GM12878 (cell line): ENCODE data around the gene CARD19. TPM values are rescaled to one million over a fixed set of nuclear protein-coding genes. Genes with fewer than 3 reads are reported as not detected.

Experiments used
- ASH2L ChIP-seq: fragments of 300-600, 200-600 bp; sonication (generic); IDR thresholded peaks from 2 replicates; pipeline ENCODE4 v1.6.1; 2017; ENCODE audit warnings: low read depth, mild to moderate bottlenecking, borderline replicate concordance
- ATF3 ChIP-seq: IDR thresholded peaks from 2 replicates; pipeline ENCODE4 v1.6.1; 2011; ENCODE audit warnings: low read depth, mild to moderate bottlenecking, low read length, moderate library complexity, borderline replicate concordance; ENCODE audit errors: extremely low read depth
- BACH1 ChIP-seq: fragments of 450-650 bp; IDR thresholded peaks from 2 replicates; pipeline ENCODE4 v1.6.1; 2017; ENCODE audit warnings: mild to moderate bottlenecking, borderline replicate concordance
- BRCA1 ChIP-seq: IDR thresholded peaks from 2 replicates; pipeline ENCODE4 v1.6.1; 2011; ENCODE audit warnings: low read depth, low read length, improper control_type of control experiment
- CBFB ChIP-seq: IDR thresholded peaks from 2 replicates; pipeline ENCODE4 v1.6.1; 2016; ENCODE audit warnings: antibody characterized with exemption, low read depth
- CBX3 ChIP-seq: fragments of 200-600 bp; sonication (generic); IDR thresholded peaks from 2 replicates; pipeline ENCODE4 v1.6.1; 2016; ENCODE audit warnings: low read depth, borderline replicate concordance
- CBX5 ChIP-seq: sonication (generic); IDR thresholded peaks from 2 replicates; pipeline ENCODE4 v1.6.1; 2016; ENCODE audit warnings: low read depth, moderate library complexity, mild to moderate bottlenecking, inconsistent platforms
- CEBPB ChIP-seq, 2 experiments: fragments of 150-350 bp in 1 of 2; IDR thresholded peaks; 2 replicates each; pipeline ENCODE4 v1.6.1; 2012 to 2014; ENCODE audit warnings: low read depth in 2 of 2, low read length in 2 of 2, borderline replicate concordance in 1 of 2, inconsistent platforms in 1 of 2
- CREB1 ChIP-seq: IDR thresholded peaks from 2 replicates; pipeline ENCODE4 v1.6.1; 2012; ENCODE audit warnings: low read depth, mild to moderate bottlenecking, inconsistent platforms
- E2F4 ChIP-seq: IDR thresholded peaks from 2 replicates; pipeline ENCODE4 v1.6.1; 2012; ENCODE audit warnings: low read depth, low read length, improper control_type of control experiment
- ELK1 ChIP-seq: IDR thresholded peaks from 2 replicates; pipeline ENCODE4 v1.6.1; 2012; ENCODE audit warnings: low read depth, low read length, improper control_type of control experiment
- EZH2 ChIP-seq: IDR thresholded peaks from 2 replicates; pipeline ENCODE4 v1.6.1; 2012; ENCODE audit warnings: low read depth, mild to moderate bottlenecking, control low read depth, inconsistent platforms, low read length, borderline replicate concordance; ENCODE audit not compliant: control insufficient read depth
- FOXM1 ChIP-seq: IDR thresholded peaks from 2 replicates; pipeline ENCODE4 v1.6.1; 2012; ENCODE audit warnings: low read depth, mild to moderate bottlenecking, inconsistent platforms, low read length, moderate library complexity
- IKZF2 ChIP-seq, 2 experiments: fragments of 450-650 bp; IDR thresholded peaks; 2 replicates each; pipeline ENCODE4 v1.6.1; 2017; ENCODE audit warnings: mild to moderate bottlenecking in 2 of 2, moderate library complexity in 2 of 2
- JUND ChIP-seq: IDR thresholded peaks from 2 replicates; pipeline ENCODE4 v1.6.1; 2012; ENCODE audit warnings: low read depth, mild to moderate bottlenecking, low read length, improper control_type of control experiment, moderate library complexity
- MEF2A ChIP-seq: IDR thresholded peaks from 2 replicates; pipeline ENCODE4 v1.6.1; 2011; ENCODE audit warnings: low read depth, mild to moderate bottlenecking, low read length, moderate library complexity; ENCODE audit not compliant: insufficient read depth
- PBX3 ChIP-seq: IDR thresholded peaks from 2 replicates; pipeline ENCODE4 v1.6.1; 2011; ENCODE audit warnings: mild to moderate bottlenecking, low read depth, low read length, moderate library complexity; ENCODE audit not compliant: insufficient replicate concordance
- PKNOX1 ChIP-seq: fragments of 450-650 bp; IDR thresholded peaks from 2 replicates; pipeline ENCODE4 v1.6.1; 2016; ENCODE audit warnings: mild to moderate bottlenecking
- RCOR1 ChIP-seq: conservative IDR thresholded peaks from 2 replicates; pipeline ENCODE4 v1.6.1; 2012; ENCODE audit warnings: low read depth, low read length, improper control_type of control experiment
- RFX5 ChIP-seq: IDR thresholded peaks from 2 replicates; pipeline ENCODE4 v1.6.1; 2011; ENCODE audit warnings: low read depth, low read length, improper control_type of control experiment
- SIX5 ChIP-seq: IDR thresholded peaks from 2 replicates; pipeline ENCODE4 v1.6.1; 2011; ENCODE audit warnings: mild to moderate bottlenecking, low read depth, low read length, moderate library complexity; ENCODE audit not compliant: severe bottlenecking
- SMC3 ChIP-seq: IDR thresholded peaks from 2 replicates; pipeline ENCODE4 v1.6.1; 2011; ENCODE audit warnings: low read length, improper control_type of control experiment, borderline replicate concordance
- SP1 ChIP-seq: IDR thresholded peaks from one replicate; pipeline ENCODE4 v1.6.1; 2011; ENCODE audit warnings: low read depth, low read length
- TCF7 ChIP-seq: IDR thresholded peaks from 2 replicates; pipeline ENCODE4 v1.6.1; 2014; ENCODE audit warnings: antibody characterized with exemption, borderline replicate concordance
- USF1 ChIP-seq: IDR thresholded peaks from 2 replicates; pipeline ENCODE4 v1.6.1; 2011; ENCODE audit warnings: borderline replicate concordance, low read depth, mild to moderate bottlenecking, moderate library complexity, mixed read lengths, low read length; ENCODE audit not compliant: insufficient read depth; ENCODE audit errors: extremely low read length
- ZBED1 ChIP-seq: IDR thresholded peaks from 2 replicates; pipeline ENCODE4 v1.6.1; 2016; ENCODE audit warnings: borderline replicate concordance
- ZNF384 ChIP-seq: IDR thresholded peaks from 2 replicates; pipeline ENCODE4 v1.6.1; 2012; ENCODE audit warnings: low read depth, mild to moderate bottlenecking, low read length, improper control_type of control experiment, borderline replicate concordance
- ZSCAN29 ChIP-seq: fragments of 450-650 bp; IDR thresholded peaks from 2 replicates; pipeline ENCODE4 v1.6.1; 2017; ENCODE audit warnings: mild to moderate bottlenecking, moderate library complexity
- polyA plus RNA-seq, 11 experiments: library from polyadenylated mRNA; depleted of rRNA in 4 of 11; unstranded in 6 of 11; stranded (reverse) in 5 of 11; fragments of >200 nt; fragmentation: Nextera tagmentation in 4 of 11; fragmentation: Illumina TruSeq in 1 of 11; extraction: Ambion mirVana in 4 of 11; extraction: Trizol in 1 of 11; gene quantifications; 1 replicate in 1 of 11; 2 replicates in 10 of 11; pipeline versions ENCODE4 v1.2.1 to v1.2.3, GENCODE V29; 2011 to 2016; ENCODE audit warnings: inconsistent platforms in 2 of 11, missing spikeins in 2 of 11, low read depth in 1 of 11
- total RNA-seq, 4 experiments: library from RNA; depleted of rRNA in 3 of 4; stranded (reverse); fragments of >200 nt in 3 of 4; fragmentation: Illumina TruSeq in 1 of 4; extraction: Trizol in 1 of 4; gene quantifications; 2 replicates each; pipeline versions ENCODE4 v1.2.1 to v1.2.3, GENCODE V29; 2013 to 2021

The CARD19 gene
- total and polyA plus RNA-seq, 10 of the 15 experiments (the other 5 are each of a cell fraction or from before 2014, with no cell fraction given): 0.61 to 41.6 (median 19.9) TPM

GRCh38 chr9:93071464-93071863, 24.6 kb upstream of the CARD19 start (continued):
- TF ChIP-seq JUND (no peak), ZBED1 (no peak), RCOR1 (no peak), ZNF384 (no peak), E2F4 (no peak), CBX5 (no peak), SMC3 (no peak), ZSCAN29 (no peak), CBX3 (no peak), MEF2A (no peak), FOXM1 (no peak), ELK1 (no peak), SIX5 (peak; percentile 76), USF1 (peak; percentile 87), TCF7 (no peak), ASH2L (no peak), PBX3 (no peak), EZH2 (no peak), ATF3 (peak; percentile 72), CREB1 (no peak), BACH1 (no peak), RFX5 (no peak), BRCA1 (no peak), SP1 (no peak), CBFB (no peak), IKZF2 (IDR thresholded peaks at IDR 0.05) (no peak), CEBPB (IDR thresholded peaks at IDR 0.05; ENCODE audit: borderline replicate concordance in 1 of 2, low read depth in 2 of 2, low read length in 2 of 2) (no peak), PKNOX1 (no peak)
